SK-N-SH (cell line): ENCODE data around the gene HYLS1. TPM values are rescaled to one million over a fixed set of nuclear protein-coding genes. Genes with fewer than 3 reads are reported as not detected.

Experiments
- CTCF ChIA-PET: fragments of 300-600, 350-600 bp; formaldehyde crosslinking; extraction: SDS; loops from one replicate; lab custom pipeline; 2021; lab: Yijun Ruan, JAX
- POLR2A ChIA-PET: fragments of 350-600 bp; sonication (Branson Sonifier 250); formaldehyde crosslinking; extraction: SDS; loops from one replicate; lab custom pipeline; 2020; ENCODE audit warnings: antibody characterized with exemption, inconsistent platforms; lab: Yijun Ruan, JAX
- DNase-seq: peaks from one replicate; pipeline ENCODE4 v3.0.0; 2012
- H2AFZ ChIP-seq: fragments of 200-600 bp; sonication (generic); 2 replicates; pipeline ENCODE4 v1.8.1; 2016; ENCODE audit warnings: antibody characterized with exemption, mild to moderate bottlenecking, low read depth
- H3F3A ChIP-seq: fragments of 200-600 bp; sonication (generic); replicated peaks from 2 replicates; pipeline ENCODE3; 2016; ENCODE audit warnings: antibody characterized with exemption, mild to moderate bottlenecking; ENCODE audit not compliant: insufficient read depth
- H3K27ac ChIP-seq, 2 experiments: fragments of 200-500 bp in 1 of 2; fragments of 200-600 bp in 1 of 2; sonication (Bioruptor generic) in 1 of 2; sonication (generic), shearing (Covaris generic) in 1 of 2; 2 replicates each; pipeline versions ENCODE4 v1.5.1 to v1.6.1; 2014 to 2016; ENCODE audit warnings: low read depth in 2 of 2, inconsistent platforms in 1 of 2, low read length in 1 of 2, mild to moderate bottlenecking in 1 of 2, mixed read lengths in 1 of 2
- H3K27me3 ChIP-seq: fragments of 200-600 bp; sonication (generic), shearing (Covaris generic); 2 replicates; pipeline ENCODE4 v1.6.1; 2016; ENCODE audit warnings: mixed run types; ENCODE audit not compliant: insufficient read depth
- H3K36me3 ChIP-seq, 2 experiments: fragments of 200-500 bp in 1 of 2; fragments of 200-600 bp in 1 of 2; sonication (Bioruptor generic) in 1 of 2; sonication (generic) in 1 of 2; replicated peaks in 1 of 2; 2 replicates each; pipeline versions ENCODE3 to v1.5.1; 2014 to 2016; ENCODE audit warnings: low read length in 1 of 2, mild to moderate bottlenecking in 1 of 2; ENCODE audit not compliant: insufficient read depth in 2 of 2, control insufficient read depth in 1 of 2
- H3K4me1 ChIP-seq, 2 experiments: fragments of 200-500 bp in 1 of 2; fragments of 200-600 bp in 1 of 2; sonication (Bioruptor generic) in 1 of 2; sonication (generic), shearing (Covaris generic) in 1 of 2; 2 replicates each; pipeline versions ENCODE4 v1.5.1 to v1.6.1; 2014 to 2016; ENCODE audit warnings: low read depth in 1 of 2, low read length in 1 of 2, mixed run types in 1 of 2; ENCODE audit not compliant: insufficient read depth in 2 of 2, control insufficient read depth in 1 of 2
- H3K4me2 ChIP-seq: fragments of 200-600 bp; sonication (generic), shearing (Covaris generic); 2 replicates; pipeline ENCODE4 v1.6.1; 2017; ENCODE audit warnings: mixed run types
- H3K4me3 ChIP-seq, 2 experiments: fragments of 200-500 bp in 1 of 2; fragments of 200-600 bp in 1 of 2; sonication (Bioruptor generic) in 1 of 2; sonication (generic), shearing (Covaris generic) in 1 of 2; 2 replicates each; pipeline versions ENCODE4 v1.5.1 to v1.8.1; 2014 to 2016; ENCODE audit warnings: low read depth in 2 of 2, inconsistent platforms in 1 of 2, low read length in 1 of 2, mild to moderate bottlenecking in 1 of 2, mixed read lengths in 1 of 2, moderate library complexity in 1 of 2
- H3K79me2 ChIP-seq: fragments of 200-600 bp; sonication (generic); 2 replicates; pipeline ENCODE4 v1.8.1; 2017; ENCODE audit warnings: mild to moderate bottlenecking; ENCODE audit not compliant: insufficient read depth
- H3K9ac ChIP-seq: fragments of 200-600 bp; sonication (generic); 2 replicates; pipeline ENCODE4 v1.6.1; 2017; ENCODE audit warnings: mixed run types
- H3K9me2 ChIP-seq: fragments of 200-600 bp; sonication (generic); 2 replicates; pipeline ENCODE4 v1.6.1; 2017; ENCODE audit warnings: mixed run types
- H3K9me3 ChIP-seq: fragments of 200-600 bp; sonication (generic); 2 replicates; pipeline ENCODE4 v1.6.1; 2017; ENCODE audit warnings: mixed run types, mild to moderate bottlenecking, moderate library complexity
- H4K20me1 ChIP-seq: fragments of 200-600 bp; sonication (generic); 2 replicates; pipeline ENCODE4 v1.6.1; 2017; ENCODE audit warnings: mild to moderate bottlenecking, mixed run types; ENCODE audit not compliant: insufficient read depth
- EZH2phosphoT487 ChIP-seq: fragments of 200-600 bp; sonication (generic); IDR thresholded peaks from 2 replicates; pipeline ENCODE4 v1.6.1; 2017; ENCODE audit warnings: low read depth, mixed run types, mild to moderate bottlenecking, antibody characterized with exemption, moderate library complexity, borderline replicate concordance
- FOSL2 ChIP-seq: IDR thresholded peaks from 2 replicates; pipeline ENCODE4 v1.4.0; 2012; ENCODE audit warnings: low read depth, mild to moderate bottlenecking, moderate library complexity, borderline replicate concordance
- FOXM1 ChIP-seq: IDR thresholded peaks from 2 replicates; pipeline ENCODE4 v1.4.0; 2012; ENCODE audit warnings: low read depth, mild to moderate bottlenecking
- GATA2 ChIP-seq: sonication (generic); formaldehyde crosslinking; IDR thresholded peaks from 2 replicates; pipeline ENCODE4 v1.5.0; 2020; ENCODE audit warnings: mild to moderate bottlenecking, missing genetic modification reagents
- NFIC ChIP-seq: IDR thresholded peaks from 2 replicates; pipeline ENCODE4 v1.4.0; 2012; ENCODE audit warnings: borderline replicate concordance
- RCOR1 ChIP-seq: fragments of 150-350 bp; IDR thresholded peaks from 2 replicates; pipeline ENCODE4 v1.6.1; 2017; ENCODE audit warnings: antibody characterized with exemption, low read length
- RFX5 ChIP-seq: IDR thresholded peaks from 2 replicates; pipeline ENCODE4 v1.6.1; 2012; ENCODE audit warnings: mild to moderate bottlenecking, improper control_type of control experiment, low read length
- SIN3A ChIP-seq: IDR thresholded peaks from 2 replicates; pipeline ENCODE4 v1.6.1; 2012; ENCODE audit warnings: low read depth, mild to moderate bottlenecking, low read length, moderate library complexity, borderline replicate concordance
- SMC3 ChIP-seq: IDR thresholded peaks from 2 replicates; pipeline ENCODE4 v1.6.1; 2012; ENCODE audit warnings: low read depth, low read length, improper control_type of control experiment
- TEAD4 ChIP-seq: IDR thresholded peaks from 2 replicates; pipeline ENCODE4 v1.4.0; 2012; ENCODE audit warnings: mild to moderate bottlenecking, borderline replicate concordance; ENCODE audit not compliant: insufficient read depth
- WGBS: methylation state at CpG from one replicate; pipeline ENCODE4 v1.1.6; 2017; ENCODE audit warnings: low lambda C conversion rate; 5-methylcytosine and 5-hydroxymethylcytosine counted together
- polyA plus RNA-seq, 3 experiments: library from polyadenylated mRNA; depleted of rRNA; stranded (reverse); fragments of >200 nt; gene quantifications; 2 replicates each; pipeline ENCODE4 v1.2.3, GENCODE V29; 2012
- TF ChIP-seq, protein P1 (sequence below): fragments of 150-350 bp; IDR thresholded peaks from 2 replicates; pipeline ENCODE4 v1.6.1; 2016; ENCODE audit warnings: mild to moderate bottlenecking, low read depth, low read length
- TF ChIP-seq, protein P2 (sequence below): IDR thresholded peaks from 2 replicates; pipeline ENCODE4 v1.4.0; 2012; ENCODE audit warnings: low read depth
- TF ChIP-seq, protein P3 (sequence below): fragments of 200-600 bp; sonication (generic); IDR thresholded peaks from 2 replicates; pipeline ENCODE4 v1.6.1; 2017; ENCODE audit warnings: antibody characterized with exemption, mild to moderate bottlenecking, moderate library complexity
- TF ChIP-seq, protein P4 (sequence below): IDR thresholded peaks from 2 replicates; pipeline ENCODE4; 2012
- TF ChIP-seq, protein P5 (sequence below): fragments of 150-350 bp; IDR thresholded peaks from 2 replicates; pipeline ENCODE4 v1.6.1; 2017; ENCODE audit warnings: antibody characterized with exemption, low read length, low read depth, borderline replicate concordance

The HYLS1 gene
- polyA plus RNA-seq, 1 of the 3 experiments (the other 2 are of a cell fraction): 1.3 TPM

DNA sequence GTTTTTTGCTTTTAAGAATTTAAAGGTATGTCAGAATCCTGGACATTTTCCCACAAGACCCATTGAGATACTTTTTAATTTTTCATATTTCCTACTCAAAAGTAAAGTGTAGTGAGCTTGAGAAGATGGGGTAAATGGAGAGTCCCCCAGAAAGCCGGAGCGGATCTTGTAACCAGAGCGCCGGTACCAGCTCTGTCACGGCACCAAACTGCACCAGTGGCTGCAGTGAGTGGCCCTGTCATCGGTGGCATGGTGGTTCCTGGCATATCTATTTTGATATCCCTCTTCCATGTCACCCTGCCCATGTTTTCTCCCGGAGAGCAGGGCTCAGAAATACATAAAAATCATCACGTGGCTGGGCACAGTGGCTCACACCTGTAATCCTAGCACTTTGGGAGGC lies 36.2 kb downstream of the HYLS1 start:
- Histone ChIP-seq H3K9me3 (no peaks in the 10 kb centered on the region), H3K27ac (no peak overlapping the region), H3K79me2 (no peaks in the 10 kb centered on the region), H3K27me3 (peaks cover 33% of the 10 kb centered on the region; the same call in 1 of the 2 replicates), H3K4me1 (peaks cover 0 to 21% of the 10 kb centered on the region in 2 experiments; a peak in 1 of 4 replicates), H3F3A (no peaks in the 10 kb centered on the region), H2AFZ (no peak overlapping the region), H4K20me1 (no peaks in the 10 kb centered on the region), H3K9me2 (no peaks in the 10 kb centered on the region), H3K4me2 (no peak overlapping the region), H3K36me3 (no peaks in the 10 kb centered on the region), H3K9ac (no peak overlapping the region), H3K4me3 (no peak overlapping the region)
- 77% methylated on average over 8 of the region's 8 CpGs for WGBS
- POLR2A ChIA-PET: interaction anchor here (1.5 kb wide), 1 partner anchor 138 kb away, joined by 5 read pairs; no protein-coding TSS in a partner anchor
- DNase-seq: no peak
- CTCF ChIA-PET: interaction anchor here (0.8 to 5.3 kb wide), 28 partner anchors 9 to 387 kb away, joined by 3 to 63 read pairs (median 5); partner anchors contain the start of gene CDON
- no peak for TF ChIP-seq FOSL2
- no peak for TF ChIP-seq RCOR1
- TF ChIP-seq NFIC: no peak
- TF ChIP-seq, protein P1, sequence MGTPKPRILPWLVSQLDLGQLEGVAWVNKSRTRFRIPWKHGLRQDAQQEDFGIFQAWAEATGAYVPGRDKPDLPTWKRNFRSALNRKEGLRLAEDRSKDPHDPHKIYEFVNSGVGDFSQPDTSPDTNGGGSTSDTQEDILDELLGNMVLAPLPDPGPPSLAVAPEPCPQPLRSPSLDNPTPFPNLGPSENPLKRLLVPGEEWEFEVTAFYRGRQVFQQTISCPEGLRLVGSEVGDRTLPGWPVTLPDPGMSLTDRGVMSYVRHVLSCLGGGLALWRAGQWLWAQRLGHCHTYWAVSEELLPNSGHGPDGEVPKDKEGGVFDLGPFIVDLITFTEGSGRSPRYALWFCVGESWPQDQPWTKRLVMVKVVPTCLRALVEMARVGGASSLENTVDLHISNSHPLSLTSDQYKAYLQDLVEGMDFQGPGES: no peak
- TF ChIP-seq FOXM1: no peak
- TF ChIP-seq SIN3A: no peak
- TF ChIP-seq, protein P2, sequence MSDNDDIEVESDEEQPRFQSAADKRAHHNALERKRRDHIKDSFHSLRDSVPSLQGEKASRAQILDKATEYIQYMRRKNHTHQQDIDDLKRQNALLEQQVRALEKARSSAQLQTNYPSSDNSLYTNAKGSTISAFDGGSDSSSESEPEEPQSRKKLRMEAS: no peak
- TF ChIP-seq SMC3: no peak
- TF ChIP-seq, protein P3, sequence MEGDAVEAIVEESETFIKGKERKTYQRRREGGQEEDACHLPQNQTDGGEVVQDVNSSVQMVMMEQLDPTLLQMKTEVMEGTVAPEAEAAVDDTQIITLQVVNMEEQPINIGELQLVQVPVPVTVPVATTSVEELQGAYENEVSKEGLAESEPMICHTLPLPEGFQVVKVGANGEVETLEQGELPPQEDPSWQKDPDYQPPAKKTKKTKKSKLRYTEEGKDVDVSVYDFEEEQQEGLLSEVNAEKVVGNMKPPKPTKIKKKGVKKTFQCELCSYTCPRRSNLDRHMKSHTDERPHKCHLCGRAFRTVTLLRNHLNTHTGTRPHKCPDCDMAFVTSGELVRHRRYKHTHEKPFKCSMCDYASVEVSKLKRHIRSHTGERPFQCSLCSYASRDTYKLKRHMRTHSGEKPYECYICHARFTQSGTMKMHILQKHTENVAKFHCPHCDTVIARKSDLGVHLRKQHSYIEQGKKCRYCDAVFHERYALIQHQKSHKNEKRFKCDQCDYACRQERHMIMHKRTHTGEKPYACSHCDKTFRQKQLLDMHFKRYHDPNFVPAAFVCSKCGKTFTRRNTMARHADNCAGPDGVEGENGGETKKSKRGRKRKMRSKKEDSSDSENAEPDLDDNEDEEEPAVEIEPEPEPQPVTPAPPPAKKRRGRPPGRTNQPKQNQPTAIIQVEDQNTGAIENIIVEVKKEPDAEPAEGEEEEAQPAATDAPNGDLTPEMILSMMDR: no peak
- no peak for TF ChIP-seq RFX5
- TF ChIP-seq EZH2phosphoT487: no peak
- TF ChIP-seq, protein P4, sequence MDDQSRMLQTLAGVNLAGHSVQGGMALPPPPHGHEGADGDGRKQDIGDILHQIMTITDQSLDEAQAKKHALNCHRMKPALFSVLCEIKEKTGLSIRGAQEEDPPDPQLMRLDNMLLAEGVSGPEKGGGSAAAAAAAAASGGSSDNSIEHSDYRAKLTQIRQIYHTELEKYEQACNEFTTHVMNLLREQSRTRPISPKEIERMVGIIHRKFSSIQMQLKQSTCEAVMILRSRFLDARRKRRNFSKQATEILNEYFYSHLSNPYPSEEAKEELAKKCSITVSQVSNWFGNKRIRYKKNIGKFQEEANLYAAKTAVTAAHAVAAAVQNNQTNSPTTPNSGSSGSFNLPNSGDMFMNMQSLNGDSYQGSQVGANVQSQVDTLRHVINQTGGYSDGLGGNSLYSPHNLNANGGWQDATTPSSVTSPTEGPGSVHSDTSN: no peak
- TF ChIP-seq, protein P5, sequence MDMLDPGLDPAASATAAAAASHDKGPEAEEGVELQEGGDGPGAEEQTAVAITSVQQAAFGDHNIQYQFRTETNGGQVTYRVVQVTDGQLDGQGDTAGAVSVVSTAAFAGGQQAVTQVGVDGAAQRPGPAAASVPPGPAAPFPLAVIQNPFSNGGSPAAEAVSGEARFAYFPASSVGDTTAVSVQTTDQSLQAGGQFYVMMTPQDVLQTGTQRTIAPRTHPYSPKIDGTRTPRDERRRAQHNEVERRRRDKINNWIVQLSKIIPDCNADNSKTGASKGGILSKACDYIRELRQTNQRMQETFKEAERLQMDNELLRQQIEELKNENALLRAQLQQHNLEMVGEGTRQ: no peak
- TF ChIP-seq GATA2: no peak
- TF ChIP-seq TEAD4: no peak
